ENCODE results near the gene TFAP2B.

DNA sequence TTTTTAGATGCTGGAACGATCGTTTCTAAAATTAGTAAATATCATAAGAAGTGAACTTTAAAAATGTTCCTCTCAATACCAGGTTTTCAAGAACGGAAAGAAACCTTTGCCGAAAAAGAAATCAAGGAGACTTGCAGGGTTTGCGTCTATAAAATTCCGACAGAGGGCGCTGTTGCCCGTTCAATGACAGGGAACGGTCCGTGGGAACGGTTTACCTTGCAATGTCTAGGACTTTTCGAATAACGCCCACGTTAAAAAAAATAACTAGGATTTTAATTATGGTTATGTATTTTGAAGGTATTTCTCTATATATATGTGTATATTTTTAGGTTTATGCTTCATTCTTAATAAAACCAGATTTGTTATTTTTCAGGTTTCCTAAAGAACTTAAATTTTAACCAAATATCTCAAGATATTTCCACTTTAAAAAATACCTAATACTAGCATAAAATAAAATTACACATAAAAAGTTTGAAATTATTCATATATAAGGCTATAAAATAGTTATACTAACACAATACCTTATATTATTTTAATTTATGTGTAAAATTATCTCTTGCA is 2.5 kb upstream of the TFAP2B start:
- TF ChIP-seq EP300 (IDR thresholded peaks at IDR 0.05; ENCODE audit: low read depth) (no peak), POLR2AphosphoS5 (IDR thresholded peaks at IDR 0.05) (no peak)
- TF ChIP-seq, protein P1, sequence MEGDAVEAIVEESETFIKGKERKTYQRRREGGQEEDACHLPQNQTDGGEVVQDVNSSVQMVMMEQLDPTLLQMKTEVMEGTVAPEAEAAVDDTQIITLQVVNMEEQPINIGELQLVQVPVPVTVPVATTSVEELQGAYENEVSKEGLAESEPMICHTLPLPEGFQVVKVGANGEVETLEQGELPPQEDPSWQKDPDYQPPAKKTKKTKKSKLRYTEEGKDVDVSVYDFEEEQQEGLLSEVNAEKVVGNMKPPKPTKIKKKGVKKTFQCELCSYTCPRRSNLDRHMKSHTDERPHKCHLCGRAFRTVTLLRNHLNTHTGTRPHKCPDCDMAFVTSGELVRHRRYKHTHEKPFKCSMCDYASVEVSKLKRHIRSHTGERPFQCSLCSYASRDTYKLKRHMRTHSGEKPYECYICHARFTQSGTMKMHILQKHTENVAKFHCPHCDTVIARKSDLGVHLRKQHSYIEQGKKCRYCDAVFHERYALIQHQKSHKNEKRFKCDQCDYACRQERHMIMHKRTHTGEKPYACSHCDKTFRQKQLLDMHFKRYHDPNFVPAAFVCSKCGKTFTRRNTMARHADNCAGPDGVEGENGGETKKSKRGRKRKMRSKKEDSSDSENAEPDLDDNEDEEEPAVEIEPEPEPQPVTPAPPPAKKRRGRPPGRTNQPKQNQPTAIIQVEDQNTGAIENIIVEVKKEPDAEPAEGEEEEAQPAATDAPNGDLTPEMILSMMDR (IDR thresholded peaks at IDR 0.05) = peak; percentile 75 to 86 (median 80)
